Endothelial cell of umbilical vein (primary cell): ENCODE measurements around the gene HYAL3. TPM values are rescaled to one million over a fixed set of nuclear protein-coding genes. Genes with fewer than 3 reads are reported as not detected.

Experiments used
- BruUV-seq: library from RNA; stranded (reverse); fragments of 400-500 nt; replicated peaks from 2 replicates; lab custom pipeline; 2021; lab: Mats Ljungman, UMichigan
- CTCF ChIA-PET: fragments of 300-600, 350-600 bp; sonication (Branson Sonifier 250); formaldehyde crosslinking; loops from one replicate; lab custom pipeline; 2021; ENCODE audit warnings: antibody characterized with exemption, inconsistent platforms; lab: Charles Lee
- POLR2A ChIA-PET: fragments of 300-600, 350-600 bp; sonication (Branson Sonifier 250); formaldehyde crosslinking; loops from one replicate; lab custom pipeline; 2021; ENCODE audit warnings: antibody characterized with exemption, inconsistent platforms; lab: Charles Lee
- DNase-seq: peaks from one replicate; pipeline ENCODE4 v3.0.0-alpha.2; 2011; ENCODE audit warnings: low read depth, low spot score
- FAIRE-seq: peaks from 2 replicates; lab custom pipeline; 2011; peaks lifted over from hg19 to GRCh38; lab: Jason Lieb, UNC
- H2AFZ ChIP-seq: 2 replicates; pipeline ENCODE4 v1.6.0; 2012; ENCODE audit warnings: low read depth, low read length, control low read depth, inconsistent platforms
- H3K27ac ChIP-seq: 2 replicates; pipeline ENCODE4 v1.5.1; 2011; ENCODE audit warnings: low read depth, mild to moderate bottlenecking, control low read depth, low read length, moderate library complexity; ENCODE audit not compliant: insufficient read depth
- H3K27me3 ChIP-seq, 2 experiments: 2 replicates each; pipeline versions ENCODE4 v1.6.0 to v1.6.1; 2011; ENCODE audit warnings: low read length in 2 of 2, mixed read lengths in 1 of 2; ENCODE audit not compliant: control insufficient read depth in 2 of 2, insufficient read depth in 2 of 2
- H3K36me3 ChIP-seq, 2 experiments: 2 replicates in 1 of 2; 3 replicates in 1 of 2; pipeline ENCODE4 v1.5.1; 2011; ENCODE audit warnings: low read length in 2 of 2, mild to moderate bottlenecking in 1 of 2, moderate library complexity in 1 of 2; ENCODE audit not compliant: control insufficient read depth in 2 of 2, insufficient read depth in 2 of 2; ENCODE audit errors: extremely low read depth in 1 of 2
- H3K4me1 ChIP-seq: 3 replicates; pipeline ENCODE4 v1.5.1; 2011; ENCODE audit warnings: mild to moderate bottlenecking, low read length; ENCODE audit not compliant: control insufficient read depth, insufficient read depth; ENCODE audit errors: extremely low read depth
- H3K4me2 ChIP-seq: 2 replicates; pipeline ENCODE4 v1.6.1; 2011; ENCODE audit warnings: low read length, control low read depth, mixed read lengths; ENCODE audit not compliant: insufficient read depth
- H3K4me3 ChIP-seq, 3 experiments: fragments of 200-600 bp in 1 of 3; sonication (generic), shearing (Covaris generic) in 1 of 3; replicated peaks in 1 of 3; 2 replicates each; pipeline ENCODE4 v1.5.1; 2011 to 2016; ENCODE audit warnings: control low read depth in 3 of 3, low read length in 3 of 3, mild to moderate bottlenecking in 2 of 3, inconsistent platforms in 1 of 3, low read depth in 1 of 3, moderate library complexity in 1 of 3; ENCODE audit not compliant: insufficient read depth in 1 of 3
- H3K79me2 ChIP-seq: 2 replicates; pipeline ENCODE4 v1.6.0; 2012; ENCODE audit warnings: low read length, inconsistent platforms; ENCODE audit not compliant: control insufficient read depth, insufficient read depth
- H3K9ac ChIP-seq: replicated peaks from 2 replicates; pipeline ENCODE3; 2011; ENCODE audit warnings: low read length, control low read depth; ENCODE audit not compliant: insufficient read depth; ENCODE audit errors: extremely low read depth
- H3K9me1 ChIP-seq: replicated peaks from 3 replicates; pipeline ENCODE4 v1.6.0; 2011; ENCODE audit warnings: mild to moderate bottlenecking, low read length; ENCODE audit not compliant: control insufficient read depth, insufficient read depth; ENCODE audit errors: extremely low read depth
- H3K9me3 ChIP-seq: replicated peaks from 2 replicates; pipeline ENCODE4 v1.5.1; 2012; ENCODE audit warnings: low read length, inconsistent platforms; ENCODE audit not compliant: control insufficient read depth, insufficient read depth
- H4K20me1 ChIP-seq: replicated peaks from 2 replicates; pipeline ENCODE3; 2011; ENCODE audit warnings: mild to moderate bottlenecking, low read length; ENCODE audit not compliant: control insufficient read depth, insufficient read depth; ENCODE audit errors: extremely low read depth
- CTCF ChIP-seq, 2 donors: IDR thresholded peaks; 1 replicate in 1 of 2; 2 replicates in 1 of 2; pipeline ENCODE4 v1.5.1; 2011; ENCODE audit warnings: low read length in 2 of 2, mild to moderate bottlenecking in 2 of 2, moderate library complexity in 2 of 2, control low read depth in 1 of 2, inconsistent platforms in 1 of 2, low read depth in 1 of 2; ENCODE audit not compliant: insufficient read depth in 1 of 2; ENCODE audit errors: extremely low read depth in 1 of 2
- EZH2 ChIP-seq: IDR thresholded peaks from 2 replicates; pipeline ENCODE4 v1.6.1; 2012; ENCODE audit warnings: borderline replicate concordance, low read depth, mild to moderate bottlenecking, moderate library complexity, low read length, inconsistent platforms; ENCODE audit not compliant: severe bottlenecking
- FOS ChIP-seq: IDR thresholded peaks from 2 replicates; pipeline ENCODE4 v1.6.1; 2011; ENCODE audit warnings: mild to moderate bottlenecking, low read length, moderate library complexity, borderline replicate concordance; ENCODE audit not compliant: insufficient read depth
- GATA2 ChIP-seq: IDR thresholded peaks from 2 replicates; pipeline ENCODE4 v1.7.0; 2011; ENCODE audit warnings: low read depth, mild to moderate bottlenecking, moderate library complexity, mixed read lengths, low read length; ENCODE audit not compliant: insufficient read length, insufficient read depth
- JUN ChIP-seq: IDR thresholded peaks from 2 replicates; pipeline ENCODE4 v1.6.1; 2011; ENCODE audit warnings: borderline replicate concordance, low read depth; ENCODE audit not compliant: insufficient read length, insufficient read depth
- MAX ChIP-seq: IDR thresholded peaks from 2 replicates; pipeline ENCODE4 v1.6.1; 2011; ENCODE audit not compliant: insufficient read depth, insufficient read length
- MYC ChIP-seq: IDR thresholded peaks from one replicate; pipeline ENCODE4 v1.6.1; 2011; ENCODE audit warnings: mild to moderate bottlenecking, low read depth, low read length
- POLR2A ChIP-seq: IDR thresholded peaks from 2 replicates; pipeline ENCODE4 v1.6.1; 2012; ENCODE audit warnings: low read depth, mild to moderate bottlenecking, control low read depth, low read length
- POLR2AphosphoS5 ChIP-seq: IDR thresholded peaks from 2 replicates; pipeline ENCODE4 v1.6.1; 2012; ENCODE audit warnings: low read depth, mild to moderate bottlenecking, control low read depth, low read length, moderate library complexity; ENCODE audit not compliant: insufficient read depth
- dilution Hi-C: fragments of 300-500 bp; cut with MboI; formaldehyde crosslinking; loops from one replicate; pipeline ENCODE4 v1.15.0; 2019; ENCODE audit warnings: low sequenced_read_pairs; ENCODE audit not compliant: extremely low pct_ligation_motif_present
- intact Hi-C: fragments of 100-400 bp; cut with micrococcal nuclease; formaldehyde crosslinking; loops from one replicate; pipeline ENCODE4 v1.10.0; 2022
- polyA plus RNA-seq, 4 experiments: library from polyadenylated mRNA; depleted of rRNA in 3 of 4; stranded (reverse) in 3 of 4; unstranded in 1 of 4; fragments of >200 nt; gene quantifications; 2 replicates each; pipeline versions ENCODE4 v1.2.1 to v1.2.3, GENCODE V29; 2011 to 2012; ENCODE audit warnings: missing spikeins in 1 of 4
- total RNA-seq: library from RNA; stranded (reverse); gene quantifications from 2 replicates; pipeline ENCODE4 v1.2.3, GENCODE V29; 2021

The HYAL3 gene
- total and polyA plus RNA-seq, 2 donors (not counting 3 experiments of a cell fraction or from before 2014, with no cell fraction given), result 4.8 to 11.5 TPM

GRCh38 chr3:50246517-50246954 lies 52.7 kb downstream of the HYAL3 start:
- Histone ChIP-seq H4K20me1 (no peaks in the 10 kb centered on the region), H3K79me2 (peaks cover 91% of the 10 kb centered on the region), H3K9me1 (no peaks in the 10 kb centered on the region), H3K4me2 (peak overlapping the region; percentile 32), H3K9ac (peak overlapping the region; percentile 56), H3K4me1 (peaks cover 90% of the 10 kb centered on the region), H3K4me3 (no peak overlapping the region), H3K9me3 (no peaks in the 10 kb centered on the region), H3K27me3 (no peaks in the 10 kb centered on the region), H3K36me3 (peaks cover 4 to 29% of the 10 kb centered on the region in 2 experiments), H3K27ac (peak overlapping the region; percentile 86), H2AFZ (no peak overlapping the region)
- ChIA-PET CTCF (interaction anchor here (0.5 to 3.7 kb wide), 25 partner anchors 9 to 407 kb away, joined by 3 to 134 read pairs (median 6); partner anchors contain the start of genes GNAI2, GNAT1 and IFRD2), POLR2A (interaction anchor here (0.8 to 1.9 kb wide), 5 partner anchors 10 to 82 kb away, joined by 3 to 14 read pairs (median 3); partner anchors contain the start of genes GNAI2, SEMA3B and TUSC2)
- dilution Hi-C loops (no loop called here), intact Hi-C loops (loop anchor here (1.0 to 2.0 kb wide), 5 partner anchors 8 to 27 kb away; no protein-coding TSS in a partner anchor)
- FAIRE-seq (no peak), DNase-seq (peak; percentile 78)
- no TSS peak for BruUV-seq
- TF ChIP-seq POLR2AphosphoS5 (no peak), POLR2A (no peak), EZH2 (no peak), JUN (no peak), CTCF (IDR thresholded peaks at IDR 0.05; ENCODE audit: extremely low read depth in 1 of 2, insufficient read depth in 1 of 2, low read depth in 1 of 2, low read length in 2 of 2) (no peak), GATA2 (no peak), MYC (no peak), FOS (peak; percentile 10), MAX (peak; percentile 12)
